ENCODE results near the gene CYP2W1.
A peak's percentile ranks its signal among the peaks of the same experiment; 100 is the strongest.

CYP2W1 gene

DNA sequence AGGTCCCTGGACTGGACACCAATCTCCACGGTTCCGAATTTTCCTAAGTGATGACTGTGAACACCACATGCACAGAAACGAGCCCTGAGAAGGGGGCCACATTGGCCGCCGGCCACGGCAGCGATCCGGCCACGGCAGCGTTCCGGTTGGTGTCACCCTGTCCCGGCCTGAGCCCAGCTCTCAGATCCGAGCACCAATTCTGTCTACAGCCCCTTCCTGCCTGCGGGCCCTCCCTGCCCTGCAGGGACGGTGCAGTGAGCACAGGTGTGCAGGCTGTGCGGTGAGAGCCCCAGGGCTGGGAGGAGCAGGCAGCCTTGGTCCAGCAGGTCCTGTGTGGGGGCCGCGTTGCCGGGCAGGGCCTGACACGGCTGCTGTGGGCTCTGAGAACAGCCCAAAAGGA, 31.7 kb downstream of the CYP2W1 start:
- DNase-seq (ENCODE audit: low spot score): no peak
- no peak for FAIRE-seq

DNA sequence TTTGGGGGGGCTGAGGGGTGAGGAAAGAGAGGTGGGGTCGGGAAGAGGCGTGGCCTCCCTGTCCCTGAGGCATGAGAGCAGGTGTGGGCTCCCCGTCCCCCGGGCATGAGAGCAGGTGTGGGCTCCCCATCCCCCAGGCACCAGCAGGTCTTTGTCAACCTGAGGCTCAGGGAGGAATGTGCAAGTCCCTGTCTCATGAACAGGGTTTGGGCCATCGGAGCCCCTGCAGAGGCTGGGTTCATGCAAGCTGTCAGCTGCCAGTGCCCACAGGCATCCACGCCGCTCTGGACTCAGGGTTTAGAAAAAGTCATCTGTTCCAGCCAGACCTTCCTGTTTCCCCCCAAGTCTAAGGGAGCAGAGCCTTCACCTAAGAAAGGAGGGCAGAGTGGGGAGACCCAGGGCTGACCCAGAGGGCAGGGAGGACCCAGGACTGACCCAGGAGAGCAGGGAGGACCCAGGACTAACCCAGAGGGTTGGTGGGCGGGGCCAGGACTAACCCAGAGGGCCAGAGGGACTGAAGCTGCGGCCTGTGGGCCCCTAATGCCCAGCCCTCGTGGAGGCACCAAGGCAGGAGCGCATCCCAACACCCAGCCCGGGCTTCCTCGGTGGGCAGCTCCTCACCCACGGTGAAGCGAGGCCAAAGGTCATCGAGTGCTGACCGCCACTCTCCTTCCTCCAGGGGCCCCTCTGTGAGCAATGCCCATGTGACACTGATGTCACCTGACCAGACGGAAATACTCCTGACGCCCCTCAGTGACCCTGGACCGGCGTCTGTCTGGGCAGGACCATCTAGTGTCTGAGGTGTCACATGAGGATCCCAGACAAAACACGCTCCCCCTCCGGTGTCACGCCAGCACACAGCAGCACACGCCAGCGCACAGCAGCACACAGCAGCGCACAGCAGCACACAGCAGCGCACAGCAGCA, 32.5 kb downstream of the CYP2W1 start:
- DNase-seq (ENCODE audit: low spot score) (no peak), FAIRE-seq (no peak)

GRCh38 chr7:1016577-1017531, 33.9 kb downstream of the CYP2W1 start:
- DNase-seq (ENCODE audit: low spot score) (no peak), FAIRE-seq (peak; percentile 99)

DNA sequence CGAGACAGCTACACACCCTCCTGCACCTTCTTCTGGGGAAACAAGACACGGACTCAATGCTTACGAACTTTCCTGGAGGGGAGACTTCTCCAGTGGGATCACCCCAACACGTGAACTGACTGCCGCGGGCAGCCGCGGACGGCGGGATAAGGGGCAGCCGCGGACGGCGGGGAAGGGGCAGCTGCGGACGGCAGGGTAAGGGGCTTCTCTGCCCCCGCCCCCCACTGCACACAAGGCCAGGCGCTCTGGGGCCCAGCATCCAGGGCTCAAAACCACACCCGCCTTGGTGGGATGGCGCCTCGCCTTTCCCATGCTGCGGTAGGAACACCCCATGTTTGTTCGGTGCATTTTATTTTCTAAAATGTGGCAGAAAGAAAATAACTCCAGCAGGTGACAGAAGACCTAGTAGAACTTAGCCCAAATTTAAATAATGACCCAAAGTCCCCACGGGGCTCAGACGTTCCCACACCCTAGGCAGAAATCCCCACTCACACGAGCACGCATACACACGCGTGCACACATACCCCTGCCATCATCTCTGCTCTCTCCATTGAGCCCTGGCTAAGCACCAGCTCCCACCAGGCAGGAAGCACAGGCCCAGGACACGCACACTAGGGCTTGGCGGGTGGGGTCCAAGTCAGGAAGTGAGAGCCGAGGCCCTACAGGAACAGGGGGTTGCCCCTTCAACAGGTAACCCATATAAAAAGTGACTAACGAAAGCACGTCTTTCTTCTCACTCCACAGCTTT, 34.8 kb downstream of the CYP2W1 start:
- DNase-seq (ENCODE audit: low spot score) (no peak), FAIRE-seq (peak; percentile 87)

DNA sequence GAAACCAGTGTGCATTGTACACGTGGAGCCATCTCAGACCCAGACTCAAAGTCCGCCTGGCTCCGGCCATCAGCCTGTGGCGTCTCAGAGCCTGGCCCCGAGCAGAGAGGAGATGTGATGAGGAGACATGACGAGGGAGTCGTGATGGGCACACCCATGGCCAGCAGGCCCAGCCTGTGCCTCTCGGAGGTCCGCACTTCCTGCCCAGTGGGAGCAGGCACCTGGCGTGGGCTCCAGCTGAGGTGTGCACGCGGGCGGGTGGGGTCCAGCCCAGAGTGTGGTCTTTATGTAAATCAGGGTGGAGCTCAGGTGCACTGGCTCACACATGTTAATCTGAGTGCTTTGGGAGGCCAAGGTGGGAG, 35.3 kb downstream of the CYP2W1 start:
- DNase-seq (ENCODE audit: low spot score) (no peak), FAIRE-seq (peak; percentile 72)

DNA sequence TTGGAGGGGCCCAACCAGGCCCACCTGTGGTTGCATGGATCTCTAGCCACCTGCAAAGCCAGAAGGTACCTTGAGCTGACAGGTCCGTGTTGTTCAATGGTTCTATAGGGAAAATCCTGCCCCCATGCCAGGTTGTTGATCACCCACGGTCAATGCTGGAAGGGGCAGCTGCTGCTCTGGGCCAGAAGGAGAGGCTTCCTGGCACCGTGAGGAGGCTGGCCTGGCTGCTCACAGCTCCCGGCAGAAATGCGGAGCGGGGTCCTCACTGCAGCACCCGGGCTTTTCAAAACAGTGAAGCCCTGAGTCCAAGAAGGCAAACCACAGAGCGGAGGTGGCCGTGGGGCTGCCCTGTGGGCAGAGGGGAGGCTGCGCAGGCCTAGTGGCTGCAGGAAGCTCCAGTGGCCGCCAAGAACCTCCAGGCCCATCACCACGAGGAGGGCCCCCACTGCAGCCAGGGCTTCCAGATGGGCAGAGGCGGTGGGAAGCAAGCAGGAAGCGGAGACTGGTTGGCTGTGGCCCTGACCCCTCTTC, 36.3 kb downstream of the CYP2W1 start:
- no peak for FAIRE-seq
- DNase-seq (ENCODE audit: low spot score): no peak

DNA sequence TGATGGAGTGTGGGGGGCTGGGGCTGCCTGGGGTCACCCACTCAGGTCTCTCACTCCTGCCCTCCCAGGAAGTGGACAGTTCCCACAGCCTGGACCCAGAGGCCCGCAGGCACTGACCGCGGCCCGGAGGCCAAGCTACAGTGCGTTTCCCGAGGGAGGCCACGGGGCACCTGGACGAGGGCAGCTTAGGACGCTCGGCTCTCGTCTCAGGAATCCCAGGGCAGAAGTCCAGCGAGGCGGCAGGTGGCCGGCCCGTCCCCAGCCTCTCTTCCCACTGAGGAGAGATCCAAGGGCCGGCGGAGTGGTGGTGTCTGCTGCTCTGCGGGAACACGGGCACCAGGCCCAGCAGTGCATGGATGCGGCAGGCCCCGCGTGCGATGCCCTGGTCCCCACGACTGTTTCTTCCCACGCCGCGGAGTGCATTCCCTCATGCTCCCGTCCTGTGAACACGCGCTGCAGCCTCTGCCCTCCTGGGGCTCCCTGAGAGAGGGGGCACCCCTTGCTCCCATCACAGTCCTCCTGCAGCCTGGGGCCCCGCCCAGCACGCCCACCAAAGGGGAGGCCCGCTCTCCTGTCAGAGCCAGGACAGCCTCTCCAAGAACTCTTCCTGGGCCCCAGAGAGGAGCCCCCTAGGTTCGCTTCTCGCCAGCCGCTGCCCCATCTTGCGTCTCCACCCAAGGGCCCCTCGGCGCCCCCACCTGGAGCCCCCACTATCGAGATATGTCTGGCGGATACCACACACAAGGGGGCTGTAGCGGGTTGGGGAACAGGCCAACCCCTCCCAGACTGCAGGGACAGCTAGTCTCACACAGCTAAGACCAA, 37.0 kb downstream of the CYP2W1 start:
- DNase-seq (ENCODE audit: low spot score): no peak

DNA sequence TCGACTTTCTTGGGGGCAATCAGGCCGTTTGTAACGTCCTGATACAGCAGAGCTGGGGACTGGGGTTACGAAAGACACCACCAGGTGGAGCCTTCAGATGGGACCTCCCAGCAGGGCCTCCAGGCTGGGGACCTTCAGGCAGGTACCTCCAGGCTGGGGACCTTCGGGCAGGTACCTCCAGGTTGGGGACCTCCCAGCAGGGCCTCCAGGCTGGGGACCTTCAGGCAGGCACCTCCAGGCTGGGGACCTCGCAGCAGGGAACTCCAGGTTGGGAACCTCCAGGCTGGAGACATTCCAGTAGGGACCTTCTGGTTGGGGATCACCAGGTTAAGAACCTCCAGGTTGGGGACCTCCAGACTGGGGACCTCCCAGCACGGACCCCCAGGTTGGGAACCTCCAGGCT, 37.9 kb downstream of the CYP2W1 start:
- FAIRE-seq: no peak

More for the DNA sequence above, 37.0 kb downstream of the CYP2W1 start:
- FAIRE-seq: peak; percentile 76

GRCh38 chr7:1021366-1021765, 38.4 kb downstream of the CYP2W1 start:
- DNase-seq (ENCODE audit: low spot score) (no peak), FAIRE-seq (peak; percentile 95)

More for the DNA sequence above, 37.9 kb downstream of the CYP2W1 start:
- no peak for DNase-seq (ENCODE audit: low spot score)

DNA sequence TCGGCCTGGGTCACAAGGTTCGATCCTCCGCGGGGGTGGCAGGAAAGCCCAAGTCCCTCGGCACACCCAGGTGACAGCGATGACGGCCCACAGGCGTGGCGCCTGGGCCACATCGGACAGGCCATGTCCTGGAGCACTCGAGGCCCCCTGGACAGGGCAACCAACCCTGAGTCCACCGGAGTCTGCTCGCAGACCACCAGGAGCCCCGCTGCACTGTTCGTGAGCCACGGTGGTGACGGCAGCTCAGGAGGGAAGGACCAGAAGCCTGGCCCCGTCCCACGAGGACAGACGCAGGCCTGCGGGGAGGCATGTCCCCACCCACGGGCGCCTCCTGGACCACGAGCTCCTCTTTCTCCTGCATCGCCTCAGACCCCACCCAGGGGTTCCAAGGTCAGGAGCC, 39.0 kb downstream of the CYP2W1 start:
- FAIRE-seq (peak; percentile 90), DNase-seq (ENCODE audit: low spot score) (no peak)

DNA sequence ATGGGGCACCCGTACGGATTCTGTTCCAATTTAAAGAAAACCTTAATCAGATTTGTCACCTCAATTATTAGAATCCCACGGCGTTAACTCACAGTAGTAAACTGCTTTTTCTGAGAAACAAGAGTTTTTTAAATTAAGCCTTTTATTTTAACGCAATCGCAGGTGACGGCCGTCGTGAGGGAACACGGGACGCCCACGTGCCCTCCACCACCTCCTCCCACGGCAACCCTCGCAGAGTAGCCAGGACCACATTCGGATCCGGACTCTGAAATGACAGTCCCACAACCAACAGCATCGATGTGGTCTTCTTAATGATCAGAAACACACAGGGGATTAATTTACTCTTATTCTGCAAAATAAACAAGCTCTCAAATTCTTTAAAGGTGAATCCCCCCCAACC, 39.4 kb downstream of the CYP2W1 start:
- peak; percentile 30 for FAIRE-seq
- DNase-seq (ENCODE audit: low spot score): no peak

- peak; percentile 93 for FAIRE-seq
- no peak for DNase-seq (ENCODE audit: low spot score)
These were observed 40.0 kb downstream of the CYP2W1 start for GRCh38 chr7:1022801-1023465.

DNA sequence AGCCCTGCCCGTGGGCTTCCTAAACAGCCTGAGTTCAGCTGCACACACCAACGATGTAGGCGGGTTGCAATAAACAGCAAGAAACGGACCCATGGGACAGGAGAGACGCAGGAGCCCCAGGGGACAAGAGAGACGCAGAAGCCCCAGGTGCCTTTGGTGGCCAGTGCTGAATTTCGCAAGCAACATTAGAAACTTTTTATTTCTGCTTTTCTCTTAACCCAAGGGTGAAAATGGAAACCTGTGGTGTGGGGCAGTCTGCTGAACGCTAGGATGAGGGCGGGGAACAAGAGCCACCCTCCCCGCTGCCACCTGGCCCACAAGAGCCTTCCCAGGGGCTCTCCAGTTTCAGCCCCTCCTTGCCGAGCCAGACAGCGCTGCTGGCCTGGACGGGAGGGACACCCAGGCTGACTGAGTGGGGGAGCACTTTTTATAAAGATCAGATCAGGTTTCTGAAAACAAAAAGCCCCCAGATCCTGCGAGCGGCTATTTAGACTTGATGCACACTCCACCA, 41.4 kb downstream of the CYP2W1 start:
- DNase-seq (ENCODE audit: low spot score): no peak
- FAIRE-seq: no peak

DNA sequence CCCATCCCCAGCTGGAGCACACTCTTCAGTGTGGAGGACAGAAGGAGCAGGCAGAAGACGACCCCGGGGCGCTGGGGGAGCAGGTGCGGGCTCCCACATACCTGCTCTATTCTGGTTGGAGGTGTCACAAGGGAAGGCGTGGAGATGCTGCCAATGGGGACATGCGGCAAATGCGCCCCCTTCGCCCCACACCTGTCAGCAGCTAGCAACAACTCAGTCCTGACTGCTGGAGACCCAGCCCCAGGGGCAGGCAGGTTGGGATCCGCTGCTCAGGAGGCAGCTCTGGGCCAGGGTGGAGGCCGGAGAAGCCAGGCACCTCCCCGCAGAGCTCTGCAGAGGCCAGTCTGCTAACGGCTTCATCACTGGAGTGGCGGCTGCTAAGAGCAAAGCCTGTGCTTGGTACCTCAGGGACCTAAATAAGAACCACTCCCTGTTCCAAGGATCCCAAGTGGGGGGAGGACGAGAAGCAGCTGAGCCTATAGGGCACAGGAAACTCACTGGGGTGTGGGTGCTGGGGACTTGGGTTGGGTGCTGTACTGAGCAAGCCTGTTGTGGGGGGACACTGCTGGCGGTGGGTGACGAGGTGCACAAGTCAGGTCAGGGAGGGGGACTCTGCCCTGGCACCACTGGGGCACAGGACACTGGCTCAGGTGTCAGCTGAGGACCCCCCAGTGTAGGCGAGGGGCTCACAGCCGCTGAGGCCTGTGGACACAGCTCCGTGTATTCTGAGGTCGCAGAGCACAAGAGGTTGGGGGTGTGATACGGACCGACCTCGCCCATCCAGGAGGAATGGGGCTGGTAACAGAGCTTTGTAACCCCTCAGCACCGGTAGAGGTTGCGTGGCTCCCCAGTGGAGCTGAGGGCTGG, 42.1 kb downstream of the CYP2W1 start:
- DNase-seq (ENCODE audit: low spot score): no peak
- peak; percentile 94 for FAIRE-seq

- FAIRE-seq: peak; percentile 69
- no peak for DNase-seq (ENCODE audit: low spot score)
These were observed 43.0 kb downstream of the CYP2W1 start for GRCh38 chr7:1025743-1026581.

DNA sequence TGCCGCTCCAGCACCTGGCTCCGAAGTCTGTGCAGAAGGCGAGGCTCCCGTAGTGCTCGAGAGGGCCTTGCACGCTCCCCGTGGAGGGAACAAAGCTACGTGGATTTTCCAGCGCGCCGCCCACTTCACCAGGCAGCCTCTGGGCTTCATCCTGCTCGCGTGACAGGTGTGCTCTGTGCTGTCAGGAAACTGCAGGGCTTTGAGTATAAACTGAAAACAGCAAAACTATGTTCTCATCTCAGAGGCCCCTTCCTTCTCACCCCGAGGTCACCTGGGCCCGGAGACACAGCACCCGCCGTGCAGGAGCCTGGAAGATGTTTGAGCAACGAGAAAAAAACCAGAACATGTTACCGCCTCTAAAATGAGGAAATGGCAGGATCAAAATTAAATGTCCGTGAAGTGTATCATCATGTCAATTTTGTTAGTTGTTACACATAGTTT, 43.8 kb downstream of the CYP2W1 start:
- DNase-seq (ENCODE audit: low spot score): no peak
- FAIRE-seq: no peak

DNA sequence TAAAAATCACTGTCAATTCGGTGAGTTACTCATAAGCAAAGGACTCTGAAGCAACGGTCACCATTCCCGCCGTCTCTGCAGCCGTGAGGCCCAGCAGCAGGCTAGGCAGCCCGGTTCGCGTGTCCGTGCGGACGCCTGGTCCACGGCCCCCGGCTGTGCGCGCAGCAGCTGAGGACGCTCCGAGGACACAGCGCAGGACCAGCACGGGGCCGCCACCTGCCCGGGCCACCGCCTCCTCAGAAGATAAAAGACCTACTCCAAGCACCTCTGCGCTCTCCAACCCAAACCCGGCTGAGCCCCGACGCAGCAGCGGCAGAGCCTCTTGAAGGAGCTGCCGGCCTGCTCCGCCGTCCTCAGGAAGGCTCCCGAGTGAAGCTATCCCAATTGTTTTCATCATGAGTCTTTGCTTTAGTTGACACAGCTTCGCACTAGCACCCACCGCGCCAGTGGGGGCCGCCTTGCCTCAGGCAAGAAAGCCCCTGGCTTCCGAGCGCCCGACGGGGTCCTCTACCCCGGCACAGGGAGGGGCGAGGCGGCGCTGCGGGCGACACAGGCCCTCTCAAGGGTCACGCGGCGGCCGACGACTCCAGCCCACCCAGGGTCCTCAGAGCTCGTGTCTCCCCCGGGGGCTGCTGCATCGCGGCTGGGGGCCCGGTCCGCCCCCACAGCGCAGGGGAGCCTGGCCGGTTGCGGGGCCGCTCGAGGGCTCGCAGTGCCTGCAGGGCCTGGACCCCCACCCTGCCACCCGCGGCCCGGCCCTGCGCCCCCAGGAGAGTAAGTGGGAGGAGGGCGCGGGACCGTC, 44.5 kb downstream of the CYP2W1 start:
- DNase-seq (ENCODE audit: low spot score) (peak; percentile 73), FAIRE-seq (peak; percentile 97)
